ENCODE data around the gene IMMP2L. TPM values are rescaled to one million over a fixed set of nuclear protein-coding genes. Genes with fewer than 3 reads are reported as not detected.

The IMMP2L gene
- total RNA-seq, 1 experiment from 2014 or later = 8.6 TPM

DNA sequence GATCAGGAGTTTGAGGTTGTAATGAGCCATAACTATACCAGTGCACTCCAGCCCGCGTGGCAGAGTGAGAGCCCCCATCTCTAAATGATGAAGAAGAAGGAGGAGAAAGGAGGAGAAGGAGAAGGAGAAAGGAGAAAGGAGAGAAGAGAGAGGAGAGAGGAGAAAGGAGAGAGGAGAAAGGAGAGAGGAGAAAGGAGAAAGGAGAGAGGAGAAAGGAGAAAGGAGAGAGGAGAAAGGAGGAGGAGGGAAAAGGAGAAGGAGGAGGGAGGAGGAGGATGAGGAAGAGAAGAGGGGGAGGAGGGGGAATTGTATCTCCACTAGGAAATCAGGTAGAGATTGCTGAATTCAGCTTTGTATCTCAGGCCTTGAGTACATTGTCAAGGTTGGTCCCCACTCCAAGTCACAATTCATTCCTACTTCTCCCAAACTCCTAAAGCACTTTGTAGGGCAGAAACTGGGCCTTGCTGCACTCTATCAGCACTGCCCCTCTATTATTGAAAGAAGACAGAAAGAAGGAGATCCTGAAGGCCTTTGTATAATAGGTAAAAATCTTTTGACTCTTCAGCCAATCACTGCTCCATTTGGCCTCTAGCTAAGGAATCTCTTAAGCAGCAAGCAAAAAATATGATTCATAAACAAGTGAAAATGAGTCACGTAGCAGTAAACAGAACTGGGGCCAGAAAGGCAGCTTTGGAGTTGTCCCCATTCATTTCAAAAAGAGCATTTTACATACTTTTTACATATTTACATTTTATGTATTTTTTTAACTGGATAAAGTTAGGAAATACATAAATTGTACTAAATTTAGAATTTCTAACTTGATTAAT, 178.0 kb downstream of the IMMP2L start:
- no peaks in the 10 kb centered on the region for H4K20me1 ChIP-seq (ENCODE audit: low read length)
- H3K9me2 ChIP-seq (replicated peaks; ENCODE audit: low read length) = no peaks in the 10 kb centered on the region
- TF ChIP-seq EZH2 (IDR thresholded peaks at IDR 0.05; ENCODE audit: low read length, unreplicated experiment) (no peak), EZH2phosphoT487 (IDR thresholded peaks at IDR 0.05; ENCODE audit: borderline replicate concordance, low read length) (no peak)
- TF ChIP-seq, protein P1, sequence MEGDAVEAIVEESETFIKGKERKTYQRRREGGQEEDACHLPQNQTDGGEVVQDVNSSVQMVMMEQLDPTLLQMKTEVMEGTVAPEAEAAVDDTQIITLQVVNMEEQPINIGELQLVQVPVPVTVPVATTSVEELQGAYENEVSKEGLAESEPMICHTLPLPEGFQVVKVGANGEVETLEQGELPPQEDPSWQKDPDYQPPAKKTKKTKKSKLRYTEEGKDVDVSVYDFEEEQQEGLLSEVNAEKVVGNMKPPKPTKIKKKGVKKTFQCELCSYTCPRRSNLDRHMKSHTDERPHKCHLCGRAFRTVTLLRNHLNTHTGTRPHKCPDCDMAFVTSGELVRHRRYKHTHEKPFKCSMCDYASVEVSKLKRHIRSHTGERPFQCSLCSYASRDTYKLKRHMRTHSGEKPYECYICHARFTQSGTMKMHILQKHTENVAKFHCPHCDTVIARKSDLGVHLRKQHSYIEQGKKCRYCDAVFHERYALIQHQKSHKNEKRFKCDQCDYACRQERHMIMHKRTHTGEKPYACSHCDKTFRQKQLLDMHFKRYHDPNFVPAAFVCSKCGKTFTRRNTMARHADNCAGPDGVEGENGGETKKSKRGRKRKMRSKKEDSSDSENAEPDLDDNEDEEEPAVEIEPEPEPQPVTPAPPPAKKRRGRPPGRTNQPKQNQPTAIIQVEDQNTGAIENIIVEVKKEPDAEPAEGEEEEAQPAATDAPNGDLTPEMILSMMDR (conservative IDR thresholded peaks at IDR 0.05; ENCODE audit: low read depth, low read length) = no peak
- peak; percentile 95 for ATAC-seq
- ChIA-PET POLR2A (ENCODE audit: unreplicated experiment) (no interaction called here), CTCF (no interaction called here)
- peak; percentile 73 for DNase-seq
- peaks cover 17% of the 10 kb centered on the region for H3K4me1 ChIP-seq (ENCODE audit: insufficient read depth, low read length)
- 0 out of 2 replicates have a peak overlapping the region, but pooled peaks have one; percentile 13 for H3K9ac ChIP-seq (ENCODE audit: low read length)
- no peaks in the 10 kb centered on the region for H3K27me3 ChIP-seq (ENCODE audit: low read length)
- peak overlapping the region; percentile 22 for H3K27ac ChIP-seq (ENCODE audit: low read length)
- H3K4me3 ChIP-seq (ENCODE audit: low read length) = no peak overlapping the region
- H3F3A ChIP-seq (ENCODE audit: low read length, unreplicated experiment) = no peaks in the 10 kb centered on the region
- H3K36me3 ChIP-seq (ENCODE audit: low read depth, low read length) = no peaks in the 10 kb centered on the region
- no peaks in the 10 kb centered on the region for H3K79me2 ChIP-seq (ENCODE audit: low read length)
- intact Hi-C loops (cut with micrococcal nuclease) = no loop called here
- no TSS peak for BruUV-seq (replicated peaks)
- peak overlapping the region; percentile 50 for H3K4me2 ChIP-seq (ENCODE audit: low read length)
- H2AFZ ChIP-seq (ENCODE audit: low read length) = no peak overlapping the region
- H3K9me3 ChIP-seq (ENCODE audit: low read length) = no peaks in the 10 kb centered on the region

DNA sequence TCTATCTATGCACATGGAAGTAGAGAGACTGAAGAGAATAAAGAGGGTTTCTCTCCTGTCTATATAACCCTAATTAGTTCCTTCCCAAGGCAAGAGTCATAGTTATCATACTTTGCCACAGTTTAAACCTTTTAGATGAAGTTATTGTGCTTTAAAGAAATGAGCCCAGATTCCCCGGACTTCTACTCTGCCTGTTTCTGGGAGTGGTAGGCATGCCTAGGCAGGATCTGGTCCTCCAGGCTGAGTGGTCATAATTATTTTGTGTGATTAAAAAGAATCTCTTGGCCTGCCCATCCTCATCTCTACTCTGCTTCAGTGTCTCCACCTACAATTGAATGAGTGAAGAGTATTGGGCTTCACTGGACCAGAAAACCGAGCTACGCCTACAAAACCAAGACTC, 179.2 kb downstream of the IMMP2L start:
- DNase-seq (no peak), ATAC-seq (no peak)
- CTCF ChIA-PET = no interaction called here
- no peaks in the 10 kb centered on the region for H3F3A ChIP-seq (ENCODE audit: low read length, unreplicated experiment)
- H3K9me3 ChIP-seq (ENCODE audit: low read length) = no peaks in the 10 kb centered on the region
- TF ChIP-seq, protein P1 (conservative IDR thresholded peaks at IDR 0.05; ENCODE audit: low read depth, low read length) = no peak
- no peak overlapping the region for H3K9ac ChIP-seq (ENCODE audit: low read length)
- no peak overlapping the region for H3K27ac ChIP-seq (ENCODE audit: low read length)
- no peak overlapping the region for H3K4me2 ChIP-seq (ENCODE audit: low read length)
- no TSS peak for BruUV-seq (replicated peaks)
- H3K36me3 ChIP-seq (ENCODE audit: low read depth, low read length) = no peaks in the 10 kb centered on the region
- POLR2A ChIA-PET (ENCODE audit: unreplicated experiment) = no interaction called here
- no peak overlapping the region for H3K4me3 ChIP-seq (ENCODE audit: low read length)
- no peaks in the 10 kb centered on the region for H3K79me2 ChIP-seq (ENCODE audit: low read length)
- intact Hi-C loops (cut with micrococcal nuclease) = no loop called here
- peaks cover 17% of the 10 kb centered on the region for H3K4me1 ChIP-seq (ENCODE audit: insufficient read depth, low read length)
- H4K20me1 ChIP-seq (ENCODE audit: low read length) = no peaks in the 10 kb centered on the region
- no peak overlapping the region for H2AFZ ChIP-seq (ENCODE audit: low read length)
- no peaks in the 10 kb centered on the region for H3K9me2 ChIP-seq (replicated peaks; ENCODE audit: low read length)
- H3K27me3 ChIP-seq (ENCODE audit: low read length) = no peaks in the 10 kb centered on the region

DNA sequence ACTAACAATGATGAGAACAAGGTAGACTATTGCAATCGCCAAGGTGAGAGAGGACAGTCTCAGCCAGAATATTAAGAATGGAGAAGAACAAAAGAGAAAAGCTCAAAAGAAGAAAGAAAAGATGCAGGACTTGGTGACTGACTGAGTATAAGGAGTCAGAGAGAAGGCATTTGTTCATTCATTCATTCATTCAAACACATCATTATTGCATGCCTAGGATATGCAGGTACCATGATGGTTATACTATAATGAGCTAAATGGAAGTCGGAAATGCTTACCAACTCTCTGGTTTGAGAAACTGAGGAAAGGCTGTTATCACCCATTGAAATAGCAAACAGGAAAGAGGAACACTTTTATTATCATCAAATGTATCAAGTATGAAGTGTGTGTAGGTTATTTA, 180.7 kb downstream of the IMMP2L start:
- Histone ChIP-seq H3K79me2 (ENCODE audit: low read length) (no peaks in the 10 kb centered on the region), H3K4me1 (ENCODE audit: insufficient read depth, low read length) (peaks cover 17% of the 10 kb centered on the region), H3K9ac (ENCODE audit: low read length) (no peak overlapping the region), H3K36me3 (ENCODE audit: low read depth, low read length) (no peaks in the 10 kb centered on the region), H3K27me3 (ENCODE audit: low read length) (no peaks in the 10 kb centered on the region), H2AFZ (ENCODE audit: low read length) (no peak overlapping the region), H3K4me3 (ENCODE audit: low read length) (no peak overlapping the region), H3K4me2 (ENCODE audit: low read length) (no peak overlapping the region), H4K20me1 (ENCODE audit: low read length) (no peaks in the 10 kb centered on the region), H3F3A (ENCODE audit: low read length, unreplicated experiment) (no peaks in the 10 kb centered on the region), H3K27ac (ENCODE audit: low read length) (no peak overlapping the region), H3K9me3 (ENCODE audit: low read length) (no peaks in the 10 kb centered on the region), H3K9me2 (replicated peaks; ENCODE audit: low read length) (no peaks in the 10 kb centered on the region)
- DNase-seq (no peak), ATAC-seq (no peak)
- ChIA-PET CTCF (no interaction called here), POLR2A (ENCODE audit: unreplicated experiment) (no interaction called here)
- TF ChIP-seq, protein P1 (conservative IDR thresholded peaks at IDR 0.05; ENCODE audit: low read depth, low read length) = no peak
- no peak for TF ChIP-seq EZH2phosphoT487 (IDR thresholded peaks at IDR 0.05; ENCODE audit: borderline replicate concordance, low read length)
- TF ChIP-seq EZH2 (IDR thresholded peaks at IDR 0.05; ENCODE audit: low read length, unreplicated experiment) = no peak
- BruUV-seq (replicated peaks) = no TSS peak
- intact Hi-C loops (cut with micrococcal nuclease) = no loop called here
